ENCODE data around the gene SH3BP1.

Gene SH3BP1

DNA sequence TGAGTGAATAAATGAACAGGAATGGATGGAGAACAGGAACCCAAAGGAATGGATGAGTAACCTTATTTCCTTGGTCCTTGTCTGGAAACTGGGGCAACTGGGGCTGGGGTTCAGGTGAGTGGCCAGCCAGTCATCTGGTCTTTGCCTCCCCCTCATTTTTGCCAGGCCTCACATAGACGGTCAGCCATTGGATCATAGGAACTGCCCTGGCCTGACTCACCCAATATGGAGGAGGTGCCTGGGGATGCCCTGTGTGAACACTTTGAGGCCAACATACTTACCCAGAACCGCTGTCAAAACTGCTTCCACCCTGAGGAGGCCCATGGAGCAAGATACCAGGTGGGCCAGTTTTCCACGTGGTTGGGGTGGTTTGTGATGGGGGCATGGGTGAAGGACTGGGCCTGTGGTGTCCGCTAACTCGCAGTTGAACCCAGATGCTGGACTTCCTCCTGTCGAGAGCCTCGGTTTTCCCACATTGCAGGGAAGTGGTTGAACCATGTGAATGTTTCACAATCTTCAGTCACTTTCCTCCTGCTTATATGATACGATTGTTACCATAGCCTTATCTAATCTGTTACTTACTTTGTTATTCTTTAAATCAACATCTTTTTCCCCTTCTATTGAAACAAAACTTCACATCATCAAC is 61.8 kb downstream of the SH3BP1 start:
- Histone ChIP-seq H3K4me1 (ENCODE audit: control insufficient read depth in 5 of 5, insufficient read depth in 5 of 5, low read length in 5 of 5) (peaks cover 0 to 9% (median 7%) of the 10 kb centered on the region in 5 donors), H3K9me3 (ENCODE audit: control insufficient read depth in 5 of 5, low read length in 5 of 5) (no peaks in the 10 kb centered on the region), H3K27ac (ENCODE audit: low read depth, low read length) (no peak overlapping the region), H3K27me3 (ENCODE audit: control insufficient read depth in 5 of 5, insufficient read depth in 4 of 5, low read length in 5 of 5) (no peaks in the 10 kb centered on the region), H3K9ac (ENCODE audit: low read length in 5 of 5) (no peak overlapping the region), H3K36me3 (ENCODE audit: control insufficient read depth in 5 of 5, insufficient read depth in 5 of 5, low read length in 5 of 5) (no peaks in the 10 kb centered on the region), H3K4me3 (ENCODE audit: low read depth in 1 of 5, low read length in 5 of 5) (no peak overlapping the region)

DNA sequence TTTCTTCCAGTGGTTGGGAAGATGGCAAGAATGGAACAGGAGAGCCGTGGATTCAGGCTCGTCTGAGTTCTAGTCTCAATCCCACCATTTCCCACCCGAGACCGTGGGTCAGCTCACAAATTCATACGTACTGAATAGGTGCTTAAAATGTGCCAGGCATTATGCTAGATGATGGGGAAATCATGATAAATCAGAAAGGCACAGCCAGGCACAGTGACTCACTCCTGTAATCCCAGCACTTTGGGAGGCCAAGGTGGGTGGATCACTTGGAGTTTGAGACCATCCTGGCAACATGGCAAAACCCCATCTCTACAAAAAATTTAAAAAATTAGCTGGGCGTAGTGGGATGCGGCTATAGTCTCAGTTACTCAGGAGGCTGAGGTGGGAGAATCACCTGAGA is 64.4 kb downstream of the SH3BP1 start:
- Histone ChIP-seq H3K27me3 (ENCODE audit: control insufficient read depth in 5 of 5, insufficient read depth in 4 of 5, low read length in 5 of 5) (no peaks in the 10 kb centered on the region), H3K36me3 (ENCODE audit: control insufficient read depth in 5 of 5, insufficient read depth in 5 of 5, low read length in 5 of 5) (no peaks in the 10 kb centered on the region), H3K4me3 (ENCODE audit: low read depth in 1 of 5, low read length in 5 of 5) (no peak overlapping the region), H3K4me1 (ENCODE audit: control insufficient read depth in 5 of 5, insufficient read depth in 5 of 5, low read length in 5 of 5) (peaks cover 0 to 10% (median 3%) of the 10 kb centered on the region in 5 donors), H3K27ac (ENCODE audit: low read depth, low read length) (no peak overlapping the region), H3K9ac (ENCODE audit: low read length in 5 of 5) (no peak overlapping the region), H3K9me3 (ENCODE audit: control insufficient read depth in 5 of 5, low read length in 5 of 5) (no peaks in the 10 kb centered on the region)

DNA sequence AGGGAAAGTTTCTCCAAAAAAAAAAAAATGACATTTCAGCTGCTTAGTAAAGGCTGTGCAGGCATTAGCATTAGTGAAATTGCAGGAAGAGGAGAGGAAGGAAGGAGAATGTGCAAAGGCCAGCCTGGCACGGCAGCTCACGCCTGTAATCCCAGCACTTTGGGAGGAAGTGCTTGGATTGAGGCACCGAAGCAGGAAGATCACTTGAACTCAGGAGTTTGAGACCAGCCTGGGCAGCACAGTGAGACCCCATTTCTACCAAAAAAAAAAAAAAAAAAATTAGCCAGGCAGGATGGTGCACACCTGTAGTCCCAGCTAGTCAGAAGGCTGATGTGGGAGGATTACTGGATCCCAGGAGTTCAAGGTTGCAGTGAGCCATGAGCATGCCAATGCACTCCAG is 65.2 kb downstream of the SH3BP1 start:
- Histone ChIP-seq H3K9me3 (ENCODE audit: control insufficient read depth in 5 of 5, low read length in 5 of 5) (no peaks in the 10 kb centered on the region), H3K4me1 (ENCODE audit: control insufficient read depth in 5 of 5, insufficient read depth in 5 of 5, low read length in 5 of 5) (peaks cover 0 to 12% (median 5%) of the 10 kb centered on the region in 5 donors), H3K9ac (ENCODE audit: low read length in 5 of 5) (no peak overlapping the region), H3K4me3 (ENCODE audit: low read depth in 1 of 5, low read length in 5 of 5) (no peak overlapping the region), H3K27ac (ENCODE audit: low read depth, low read length) (no peak overlapping the region), H3K36me3 (ENCODE audit: control insufficient read depth in 5 of 5, insufficient read depth in 5 of 5, low read length in 5 of 5) (no peaks in the 10 kb centered on the region), H3K27me3 (ENCODE audit: control insufficient read depth in 5 of 5, insufficient read depth in 4 of 5, low read length in 5 of 5) (no peaks in the 10 kb centered on the region)

DNA sequence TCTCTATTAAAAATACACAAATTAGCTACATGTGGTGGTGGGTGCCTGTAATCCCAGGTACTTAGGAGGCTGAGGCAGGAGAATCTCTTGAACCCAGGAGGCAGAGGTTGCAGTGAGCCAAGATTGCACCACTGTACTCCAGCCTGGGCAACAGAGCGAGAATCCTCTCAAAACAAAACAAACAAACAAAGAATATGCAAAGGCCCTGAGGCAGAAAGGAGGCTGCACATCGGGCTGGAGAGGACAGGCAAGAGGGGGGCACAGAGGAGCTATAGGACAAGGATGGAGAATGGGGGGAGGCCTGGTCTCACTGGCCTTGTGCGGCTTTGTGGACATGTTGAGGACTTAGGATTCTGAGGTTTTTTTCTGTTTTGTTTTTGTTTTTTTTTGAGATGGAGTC is 65.7 kb downstream of the SH3BP1 start:
- H3K9me3 ChIP-seq (ENCODE audit: control insufficient read depth in 5 of 5, low read length in 5 of 5): no peaks in the 10 kb centered on the region
- no peaks in the 10 kb centered on the region for H3K27me3 ChIP-seq (ENCODE audit: control insufficient read depth in 5 of 5, insufficient read depth in 4 of 5, low read length in 5 of 5)
- no peak overlapping the region for H3K27ac ChIP-seq (ENCODE audit: low read depth, low read length)
- no peak overlapping the region for H3K9ac ChIP-seq (ENCODE audit: low read length in 5 of 5)
- H3K4me1 ChIP-seq (ENCODE audit: control insufficient read depth in 5 of 5, insufficient read depth in 5 of 5, low read length in 5 of 5): peaks cover 0 to 12% (median 5%) of the 10 kb centered on the region in 5 donors
- no peaks in the 10 kb centered on the region for H3K36me3 ChIP-seq (ENCODE audit: control insufficient read depth in 5 of 5, insufficient read depth in 5 of 5, low read length in 5 of 5)
- no peak overlapping the region for H3K4me3 ChIP-seq (ENCODE audit: low read depth in 1 of 5, low read length in 5 of 5)

Measured in subcutaneous abdominal adipose tissue (tissue), 5 donors.